ENCODE data around the gene MRM2.

Gene MRM2

DNA sequence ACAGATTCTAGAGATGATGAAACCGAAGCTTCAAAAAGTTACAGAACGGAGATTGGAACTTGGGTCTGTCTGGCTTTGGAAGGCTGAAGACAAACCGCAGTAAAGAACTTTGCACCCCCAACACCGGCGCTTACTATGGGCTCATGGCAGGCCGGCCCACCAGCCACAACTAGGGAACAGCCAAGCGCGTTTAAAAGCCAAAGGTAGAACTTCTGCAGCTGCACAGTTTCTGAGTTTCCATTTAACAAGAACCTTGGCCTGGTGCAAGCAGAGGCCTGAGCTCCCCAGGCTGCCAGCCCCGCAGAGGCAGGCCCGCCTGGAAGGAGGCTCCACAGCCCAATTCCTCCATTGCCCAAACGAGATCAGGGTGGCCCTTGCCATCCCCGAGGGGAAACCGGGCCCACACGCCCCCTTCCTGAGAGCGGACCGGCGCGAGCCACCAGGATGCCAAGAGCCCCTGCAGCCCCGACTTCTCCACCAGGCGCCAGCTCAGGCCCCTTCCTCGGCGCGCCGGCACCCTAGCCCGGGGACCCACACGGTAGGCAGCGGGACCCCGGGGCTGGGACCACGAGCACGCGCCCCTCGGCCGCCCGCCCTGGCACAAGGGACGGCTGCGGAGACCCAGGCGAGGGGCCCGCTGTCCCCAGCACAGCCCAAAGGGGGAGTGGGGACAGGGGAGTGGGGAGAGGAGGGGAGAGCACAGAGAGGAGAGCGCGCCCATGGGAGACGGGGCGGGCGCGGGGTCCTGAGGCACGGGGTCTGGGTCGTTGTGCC is 9.8 kb downstream of the MRM2 start:
- Histone ChIP-seq H3K9me3 (ENCODE audit: low read length) (no peaks in the 10 kb centered on the region), H3K36me3 (ENCODE audit: insufficient read depth, low read length) (peaks cover 50% of the 10 kb centered on the region), H3K27me3 (ENCODE audit: insufficient read depth, low read length) (no peaks in the 10 kb centered on the region)

DNA sequence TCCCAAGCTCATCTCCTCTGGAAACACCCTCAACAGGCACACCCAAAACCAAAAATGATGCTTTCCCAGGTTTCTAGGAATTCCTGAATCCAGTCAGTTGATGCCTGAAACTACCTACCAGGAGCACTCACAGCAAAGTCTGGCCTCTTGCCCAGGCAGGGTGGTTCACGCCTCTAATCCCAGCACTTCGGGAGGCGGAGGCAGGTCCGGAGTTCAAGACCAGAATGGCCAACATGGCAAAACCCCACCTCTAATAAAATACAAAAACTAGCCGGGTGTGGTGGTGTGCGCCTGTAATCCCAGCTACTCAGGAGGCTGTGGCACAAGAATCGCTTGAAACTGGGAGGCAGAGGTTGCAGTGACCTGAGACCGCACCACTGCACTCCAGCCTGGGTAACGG is 11.1 kb downstream of the MRM2 start:
- Histone ChIP-seq H3K9me3 (ENCODE audit: low read length) (no peaks in the 10 kb centered on the region), H2AFZ (ENCODE audit: low read depth, low read length) (no peak overlapping the region), H3K4me1 (ENCODE audit: insufficient read depth, low read length) (peaks cover 14% of the 10 kb centered on the region), H3K27me3 (ENCODE audit: insufficient read depth, low read length) (no peaks in the 10 kb centered on the region), H3K36me3 (ENCODE audit: insufficient read depth, low read length) (peaks cover 52% of the 10 kb centered on the region), H3K4me3 (ENCODE audit: low read length) (no peak overlapping the region)

More for the DNA sequence above, 9.8 kb downstream of the MRM2 start:
- Histone ChIP-seq H2AFZ (ENCODE audit: low read depth, low read length) (peak overlapping the region; percentile 20), H3K4me3 (ENCODE audit: low read length) (peak overlapping the region; percentile 94), H3K4me1 (ENCODE audit: insufficient read depth, low read length) (peaks cover 14% of the 10 kb centered on the region)

DNA sequence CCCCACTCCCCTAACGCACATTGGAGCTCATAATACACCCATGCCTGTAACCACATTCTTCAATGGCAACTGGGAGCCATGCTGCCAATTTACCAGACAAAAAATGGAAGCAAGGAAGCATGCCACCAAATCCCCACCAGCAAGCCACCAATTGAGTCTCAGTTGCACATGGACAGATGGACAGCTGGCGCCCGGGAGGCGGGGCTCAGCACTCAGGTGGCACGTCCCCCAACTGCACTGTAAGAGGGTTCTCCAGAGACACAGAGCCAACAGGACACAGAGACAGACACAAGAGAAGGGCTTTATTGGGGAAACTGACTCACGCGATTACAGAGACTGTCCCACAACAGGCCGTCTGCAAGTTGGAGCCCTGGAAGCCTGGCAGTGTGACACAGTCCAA is 11.8 kb downstream of the MRM2 start:
- no peaks in the 10 kb centered on the region for H3K27me3 ChIP-seq (ENCODE audit: insufficient read depth, low read length)
- no peaks in the 10 kb centered on the region for H3K9me3 ChIP-seq (ENCODE audit: low read length)
- no peak overlapping the region for H2AFZ ChIP-seq (ENCODE audit: low read depth, low read length)
- H3K4me3 ChIP-seq (ENCODE audit: low read length) = no peak overlapping the region
- peaks cover 14% of the 10 kb centered on the region for H3K4me1 ChIP-seq (ENCODE audit: insufficient read depth, low read length)
- H3K36me3 ChIP-seq (ENCODE audit: insufficient read depth, low read length) = peaks cover 51% of the 10 kb centered on the region

DNA sequence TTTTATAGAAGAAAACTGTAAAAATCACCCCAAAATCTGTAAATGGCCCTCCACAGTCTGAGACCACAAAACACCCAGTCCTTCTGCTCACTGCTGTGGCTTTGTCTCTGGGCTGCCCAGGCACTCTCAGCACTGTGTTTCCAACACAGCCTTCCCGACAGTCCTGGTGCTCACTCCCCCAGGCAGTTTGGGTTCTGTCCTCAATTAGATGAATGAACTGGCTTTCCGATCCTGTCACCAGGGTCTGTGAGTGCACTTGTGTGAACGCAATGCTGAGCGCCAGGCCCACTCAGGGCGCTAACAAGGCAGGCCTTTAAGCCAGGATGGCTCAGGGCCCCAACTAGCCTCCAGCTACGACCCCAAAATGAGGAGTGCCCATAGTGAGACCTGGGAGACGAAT is 12.5 kb downstream of the MRM2 start:
- Histone ChIP-seq H3K4me1 (ENCODE audit: insufficient read depth, low read length) (peaks cover 14% of the 10 kb centered on the region), H3K36me3 (ENCODE audit: insufficient read depth, low read length) (peaks cover 51% of the 10 kb centered on the region), H3K9me3 (ENCODE audit: low read length) (no peaks in the 10 kb centered on the region), H3K4me3 (ENCODE audit: low read length) (no peak overlapping the region), H2AFZ (ENCODE audit: low read depth, low read length) (no peak overlapping the region), H3K27me3 (ENCODE audit: insufficient read depth, low read length) (no peaks in the 10 kb centered on the region)

DNA sequence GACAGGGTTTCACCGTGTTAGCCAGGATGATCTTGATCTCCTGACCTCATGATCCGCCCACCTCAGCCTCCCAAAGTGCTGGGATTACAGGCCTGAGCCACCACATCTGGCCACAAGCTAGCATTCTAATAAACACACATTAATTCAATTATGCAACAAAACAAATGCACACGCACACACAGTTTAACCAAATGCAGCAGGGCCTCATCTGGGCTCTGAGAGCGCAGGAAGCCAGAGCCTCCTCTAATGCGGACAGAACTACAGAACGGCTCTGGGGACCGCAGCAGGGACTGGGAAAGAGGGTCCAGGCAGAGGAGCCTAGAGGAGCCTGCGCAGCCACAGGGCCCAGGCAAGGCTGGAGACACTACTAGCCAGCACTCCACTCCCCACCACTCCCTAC is 13.1 kb downstream of the MRM2 start:
- H3K36me3 ChIP-seq (ENCODE audit: insufficient read depth, low read length) = peaks cover 53% of the 10 kb centered on the region
- H3K4me1 ChIP-seq (ENCODE audit: insufficient read depth, low read length) = peaks cover 14% of the 10 kb centered on the region
- no peak overlapping the region for H3K4me3 ChIP-seq (ENCODE audit: low read length)
- H3K27me3 ChIP-seq (ENCODE audit: insufficient read depth, low read length) = no peaks in the 10 kb centered on the region
- H2AFZ ChIP-seq (ENCODE audit: low read depth, low read length) = no peak overlapping the region
- H3K9me3 ChIP-seq (ENCODE audit: low read length) = no peaks in the 10 kb centered on the region

DNA sequence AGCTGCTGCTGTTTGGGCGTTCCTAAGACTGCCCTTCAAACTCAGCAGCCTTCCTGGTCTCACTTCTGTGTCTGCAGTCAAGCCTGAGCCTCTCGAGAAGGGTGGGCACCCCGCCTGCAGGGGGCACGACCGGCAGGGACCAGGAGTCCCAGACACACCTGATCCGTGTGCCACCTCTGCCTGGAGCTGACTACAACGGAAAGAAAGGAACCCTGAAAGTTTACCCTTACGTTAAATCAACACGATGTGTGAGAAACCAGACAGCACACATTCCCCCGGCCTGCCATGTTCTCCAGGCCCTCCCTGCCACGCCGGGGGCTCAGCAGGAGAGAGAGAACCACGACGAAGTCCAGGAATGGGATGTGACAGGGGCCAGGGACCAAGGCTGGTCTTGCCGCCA is 14.3 kb downstream of the MRM2 start:
- Histone ChIP-seq H3K9me3 (ENCODE audit: low read length) (no peaks in the 10 kb centered on the region), H3K4me3 (ENCODE audit: low read length) (no peak overlapping the region), H2AFZ (ENCODE audit: low read depth, low read length) (no peak overlapping the region), H3K4me1 (ENCODE audit: insufficient read depth, low read length) (peaks cover 10% of the 10 kb centered on the region), H3K36me3 (ENCODE audit: insufficient read depth, low read length) (peaks cover 62% of the 10 kb centered on the region), H3K27me3 (ENCODE audit: insufficient read depth, low read length) (no peaks in the 10 kb centered on the region)

DNA sequence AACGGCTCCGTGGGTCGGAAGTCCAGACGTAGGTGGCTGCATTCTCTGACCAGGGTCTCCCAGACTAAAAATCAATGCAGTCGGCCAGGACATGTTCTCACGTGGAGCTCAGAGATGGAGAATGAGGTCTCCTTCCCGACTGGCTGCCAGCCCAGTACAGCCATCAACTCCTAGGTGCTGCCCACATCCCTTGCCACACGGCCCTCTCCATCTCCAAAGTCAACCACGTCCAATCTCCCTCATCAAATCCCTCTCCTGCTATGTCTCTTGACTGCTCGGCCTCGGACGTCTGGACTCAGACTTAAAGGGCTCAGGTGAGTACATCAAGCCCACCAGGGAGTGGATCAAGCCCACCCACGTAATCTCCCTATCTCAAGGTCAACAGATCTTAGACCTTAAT is 16.2 kb downstream of the MRM2 start:
- H2AFZ ChIP-seq (ENCODE audit: low read depth, low read length) = no peak overlapping the region

DNA sequence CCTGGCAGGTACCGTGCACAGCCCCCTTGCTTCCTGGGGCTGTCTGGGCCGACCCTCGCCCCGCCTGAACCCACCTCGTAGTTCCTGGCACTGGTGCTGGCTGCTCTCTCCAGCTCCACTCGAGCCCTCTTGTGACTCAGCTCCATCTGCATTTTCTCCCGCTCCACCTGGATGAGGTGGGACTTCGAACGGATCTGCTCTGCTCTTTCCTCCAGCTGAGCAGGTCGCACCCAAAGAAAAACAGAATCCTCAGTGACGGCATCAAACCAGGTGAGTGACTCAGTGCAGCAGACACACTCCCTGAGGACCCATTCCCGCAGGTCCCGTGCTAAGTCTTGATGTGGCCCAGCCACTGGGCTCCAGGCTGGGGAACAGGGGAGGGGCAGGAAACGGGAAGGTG is 16.7 kb downstream of the MRM2 start:
- Histone ChIP-seq H3K4me3 (ENCODE audit: low read length) (no peak overlapping the region), H2AFZ (ENCODE audit: low read depth, low read length) (no peak overlapping the region), H3K9me3 (ENCODE audit: low read length) (no peaks in the 10 kb centered on the region), H3K36me3 (ENCODE audit: insufficient read depth, low read length) (peaks cover 74% of the 10 kb centered on the region), H3K4me1 (ENCODE audit: insufficient read depth, low read length) (peaks cover 3% of the 10 kb centered on the region), H3K27me3 (ENCODE audit: insufficient read depth, low read length) (no peaks in the 10 kb centered on the region)

More for the DNA sequence above, 16.2 kb downstream of the MRM2 start:
- H3K36me3 ChIP-seq (ENCODE audit: insufficient read depth, low read length) = peaks cover 75% of the 10 kb centered on the region
- H3K9me3 ChIP-seq (ENCODE audit: low read length) = no peaks in the 10 kb centered on the region
- no peaks in the 10 kb centered on the region for H3K27me3 ChIP-seq (ENCODE audit: insufficient read depth, low read length)
- no peak overlapping the region for H3K4me3 ChIP-seq (ENCODE audit: low read length)
- H3K4me1 ChIP-seq (ENCODE audit: insufficient read depth, low read length) = peaks cover 3% of the 10 kb centered on the region

DNA sequence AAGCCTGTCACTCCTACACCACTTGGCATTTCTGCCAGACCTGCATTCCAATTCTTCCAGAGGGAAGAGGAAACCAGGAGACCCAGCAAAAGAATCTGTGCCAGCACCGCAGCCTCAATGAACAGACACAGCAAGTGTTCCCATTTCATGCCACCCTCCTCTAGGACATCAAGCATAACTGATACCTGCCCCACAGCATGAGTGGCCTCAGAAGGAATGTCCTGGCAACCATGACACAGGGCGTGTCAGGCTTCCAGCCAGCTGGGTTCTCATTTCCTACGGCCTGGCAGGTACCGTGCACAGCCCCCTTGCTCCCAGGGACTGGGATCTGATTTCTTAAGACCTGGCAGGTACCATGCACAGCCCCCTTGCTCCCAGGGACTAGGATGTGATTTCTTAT is 17.1 kb downstream of the MRM2 start:
- Histone ChIP-seq H3K4me1 (ENCODE audit: insufficient read depth, low read length) (no peaks in the 10 kb centered on the region), H3K4me3 (ENCODE audit: low read length) (no peak overlapping the region), H3K9me3 (ENCODE audit: low read length) (no peaks in the 10 kb centered on the region), H2AFZ (ENCODE audit: low read depth, low read length) (no peak overlapping the region), H3K27me3 (ENCODE audit: insufficient read depth, low read length) (no peaks in the 10 kb centered on the region), H3K36me3 (ENCODE audit: insufficient read depth, low read length) (peaks cover 69% of the 10 kb centered on the region)

DNA sequence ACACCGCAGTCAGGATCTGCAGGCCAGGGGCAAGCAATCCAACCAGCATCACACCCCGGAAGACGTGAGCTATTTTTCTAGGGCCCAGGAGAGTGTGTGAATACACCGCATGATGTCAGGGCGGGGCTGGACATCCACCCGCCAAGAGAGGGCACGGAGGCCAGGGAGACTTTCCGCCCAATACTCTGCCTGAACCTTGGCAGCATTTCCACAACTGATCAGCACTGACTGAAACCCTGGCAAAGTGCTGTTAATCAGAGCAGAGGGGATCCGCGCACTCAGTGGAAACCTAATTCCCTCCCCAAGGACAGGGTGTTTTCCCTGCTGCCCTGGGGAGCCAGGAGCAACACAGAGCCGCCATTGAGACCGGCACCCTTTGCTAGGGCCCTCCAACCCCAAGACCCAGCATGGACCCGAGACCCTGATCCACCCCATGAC is 17.5 kb downstream of the MRM2 start:
- Histone ChIP-seq H3K4me1 (ENCODE audit: insufficient read depth, low read length) (no peaks in the 10 kb centered on the region), H3K4me3 (ENCODE audit: low read length) (no peak overlapping the region), H3K27me3 (ENCODE audit: insufficient read depth, low read length) (no peaks in the 10 kb centered on the region), H2AFZ (ENCODE audit: low read depth, low read length) (no peak overlapping the region), H3K9me3 (ENCODE audit: low read length) (no peaks in the 10 kb centered on the region), H3K36me3 (ENCODE audit: insufficient read depth, low read length) (peaks cover 65% of the 10 kb centered on the region)

DNA sequence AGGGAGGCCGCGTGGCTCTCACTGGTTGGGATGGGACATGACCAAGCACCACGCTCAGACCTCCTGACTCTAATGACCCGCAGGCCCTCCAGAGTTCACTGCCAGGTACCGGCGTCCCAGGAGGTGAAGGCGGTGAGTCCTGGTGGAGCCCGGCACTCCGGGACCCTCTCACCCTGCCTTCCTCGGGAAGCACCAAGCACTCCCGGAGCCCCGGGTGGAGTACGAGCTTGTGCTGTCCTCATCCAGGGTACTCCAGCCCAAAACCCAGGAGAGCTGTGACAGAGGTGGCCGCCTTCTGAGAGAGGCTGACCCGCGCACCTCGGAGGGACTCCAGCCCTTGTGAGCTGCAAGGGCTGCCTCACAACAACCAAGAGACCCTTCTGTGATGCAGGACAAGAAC is 18.7 kb downstream of the MRM2 start:
- H3K36me3 ChIP-seq (ENCODE audit: insufficient read depth, low read length) = peaks cover 61% of the 10 kb centered on the region
- H3K27me3 ChIP-seq (ENCODE audit: insufficient read depth, low read length) = no peaks in the 10 kb centered on the region
- H3K9me3 ChIP-seq (ENCODE audit: low read length) = no peaks in the 10 kb centered on the region
- H3K4me1 ChIP-seq (ENCODE audit: insufficient read depth, low read length) = no peaks in the 10 kb centered on the region
- H2AFZ ChIP-seq (ENCODE audit: low read depth, low read length) = no peak overlapping the region
- H3K4me3 ChIP-seq (ENCODE audit: low read length) = no peak overlapping the region

DNA sequence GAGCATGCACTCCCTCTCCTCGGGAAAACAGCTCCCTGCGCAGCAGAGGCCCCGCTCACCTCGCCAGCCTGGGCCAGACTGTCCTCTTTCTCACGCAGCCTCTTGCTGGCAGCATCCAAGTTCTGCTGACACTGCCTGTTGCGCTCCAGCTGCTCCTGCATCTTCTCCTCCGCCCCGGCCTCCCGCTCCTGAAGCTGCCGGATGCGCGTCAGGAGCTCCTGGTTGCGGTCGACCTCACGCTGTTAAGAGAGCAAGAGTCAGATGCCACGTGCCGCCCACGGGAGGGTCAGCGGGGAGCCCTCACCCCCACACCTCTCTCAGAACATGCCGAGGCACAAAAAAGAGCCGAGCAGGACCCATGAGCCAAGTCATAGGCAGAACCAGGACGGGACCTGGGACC is 19.5 kb downstream of the MRM2 start:
- H3K27me3 ChIP-seq (ENCODE audit: insufficient read depth, low read length) = no peaks in the 10 kb centered on the region
- H3K4me3 ChIP-seq (ENCODE audit: low read length) = no peak overlapping the region
- no peaks in the 10 kb centered on the region for H3K9me3 ChIP-seq (ENCODE audit: low read length)
- H2AFZ ChIP-seq (ENCODE audit: low read depth, low read length) = no peak overlapping the region
- H3K36me3 ChIP-seq (ENCODE audit: insufficient read depth, low read length) = peaks cover 61% of the 10 kb centered on the region
- no peaks in the 10 kb centered on the region for H3K4me1 ChIP-seq (ENCODE audit: insufficient read depth, low read length)

DNA sequence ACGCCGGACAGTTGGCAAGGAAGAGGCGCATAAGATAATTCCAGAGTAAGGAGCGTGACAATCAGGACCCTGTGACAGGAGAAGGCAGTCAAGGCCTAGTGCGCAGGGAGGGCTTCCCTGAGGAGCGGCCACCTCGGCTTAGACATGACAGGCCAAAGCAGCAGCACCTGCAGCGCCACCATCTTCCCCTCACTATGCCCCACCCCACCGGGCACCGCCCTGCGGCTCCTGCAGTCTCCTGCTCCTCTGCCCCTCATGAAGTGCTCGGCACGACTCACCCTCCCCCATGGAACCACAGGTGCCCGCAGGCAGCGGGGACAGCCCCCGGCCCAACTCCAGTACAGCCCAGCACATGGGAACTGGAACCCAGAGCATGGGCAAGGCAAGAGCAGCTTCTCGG is 21.1 kb downstream of the MRM2 start:
- Histone ChIP-seq H2AFZ (ENCODE audit: low read depth, low read length) (no peak overlapping the region), H3K27me3 (ENCODE audit: insufficient read depth, low read length) (no peaks in the 10 kb centered on the region), H3K4me3 (ENCODE audit: low read length) (no peak overlapping the region), H3K36me3 (ENCODE audit: insufficient read depth, low read length) (peaks cover 63% of the 10 kb centered on the region), H3K4me1 (ENCODE audit: insufficient read depth, low read length) (no peaks in the 10 kb centered on the region), H3K9me3 (ENCODE audit: low read length) (no peaks in the 10 kb centered on the region)

DNA sequence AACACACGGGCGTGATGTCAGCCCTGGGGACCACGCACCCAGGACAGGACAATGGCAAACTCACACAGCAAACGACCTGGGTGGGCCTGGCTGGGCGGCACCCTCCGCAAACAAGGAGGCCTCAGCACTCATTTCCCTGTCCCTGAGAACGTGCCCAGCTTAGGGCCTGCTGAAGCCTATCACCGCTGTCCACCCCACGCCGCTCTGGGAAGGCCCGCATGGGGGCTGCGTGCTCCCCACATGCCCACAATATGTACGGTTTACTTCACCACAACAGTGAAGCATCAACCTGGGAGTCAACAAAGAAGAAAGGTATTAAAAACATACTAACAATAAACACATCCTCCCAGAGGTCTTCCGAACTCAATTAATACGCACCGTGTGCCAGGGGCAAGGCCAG is 21.5 kb downstream of the MRM2 start:
- Histone ChIP-seq H2AFZ (ENCODE audit: low read depth, low read length) (no peak overlapping the region), H3K4me1 (ENCODE audit: insufficient read depth, low read length) (no peaks in the 10 kb centered on the region), H3K27me3 (ENCODE audit: insufficient read depth, low read length) (no peaks in the 10 kb centered on the region), H3K4me3 (ENCODE audit: low read length) (no peak overlapping the region), H3K36me3 (ENCODE audit: insufficient read depth, low read length) (peaks cover 64% of the 10 kb centered on the region), H3K9me3 (ENCODE audit: low read length) (peaks cover 1% of the 10 kb centered on the region)
